HepG2 (cell line): ENCODE data around the gene KCTD15. TPM values are rescaled to one million over a fixed set of nuclear protein-coding genes. Genes with fewer than 3 reads are reported as not detected.
A peak's percentile ranks its signal among the peaks of the same experiment; 100 is the strongest.

Source experiments
- BRCA1 ChIP-seq: sonication (generic); formaldehyde crosslinking; IDR thresholded peaks from 2 replicates; pipeline ENCODE4 v1.4.0; 2020; ENCODE audit warnings: missing genetic modification reagents
- CCDC6 ChIP-seq: sonication (generic); formaldehyde crosslinking; IDR thresholded peaks from 2 replicates; pipeline ENCODE4 v1.8.1; 2022; ENCODE audit warnings: mild to moderate bottlenecking, missing genetic modification reagents, moderate library complexity
- KIAA2018 ChIP-seq: sonication (generic); formaldehyde crosslinking; IDR thresholded peaks from 2 replicates; pipeline ENCODE4 v1.5.0; 2020; ENCODE audit warnings: mild to moderate bottlenecking, missing genetic modification reagents, borderline replicate concordance
- MYNN ChIP-seq: sonication (generic); formaldehyde crosslinking; IDR thresholded peaks from 2 replicates; pipeline ENCODE4 v1.4.0; 2020; ENCODE audit warnings: mild to moderate bottlenecking, low read depth, missing genetic modification reagents
- NAIF1 ChIP-seq: sonication (generic); formaldehyde crosslinking; IDR thresholded peaks from 2 replicates; pipeline ENCODE4 v1.5.0; 2020; ENCODE audit warnings: mild to moderate bottlenecking, missing genetic modification reagents, borderline replicate concordance
- RARA ChIP-seq: IDR thresholded peaks from 2 replicates; pipeline ENCODE4 v1.6.1; 2016; ENCODE audit warnings: missing genetic modification reagents, missing compliant biosample characterization
- RFXAP ChIP-seq: sonication (generic); formaldehyde crosslinking; IDR thresholded peaks from 2 replicates; pipeline ENCODE4 v1.4.0; 2020; ENCODE audit warnings: missing genetic modification reagents, borderline replicate concordance
- SCMH1 ChIP-seq: sonication (generic); formaldehyde crosslinking; IDR thresholded peaks from 2 replicates; pipeline ENCODE4 v1.9.0; 2021; ENCODE audit warnings: missing genetic modification reagents, mild to moderate bottlenecking, borderline replicate concordance
- TOE1 ChIP-seq: sonication (generic); formaldehyde crosslinking; IDR thresholded peaks from 2 replicates; pipeline ENCODE4 v1.4.0; 2020; ENCODE audit warnings: mild to moderate bottlenecking, missing genetic modification reagents
- ZBTB7A ChIP-seq: sonication (generic); formaldehyde crosslinking; IDR thresholded peaks from 2 replicates; pipeline ENCODE4 v1.8.0; 2022; ENCODE audit warnings: mild to moderate bottlenecking, missing genetic modification reagents
- ZFP82 ChIP-seq: sonication (generic); formaldehyde crosslinking; IDR thresholded peaks from 2 replicates; pipeline ENCODE4 v1.5.1; 2020; ENCODE audit warnings: mild to moderate bottlenecking, missing genetic modification reagents, borderline replicate concordance
- ZMAT5 ChIP-seq: sonication (generic); formaldehyde crosslinking; IDR thresholded peaks from 2 replicates; pipeline ENCODE4 v1.5.0; 2020; ENCODE audit warnings: mild to moderate bottlenecking, low read depth, missing genetic modification reagents, borderline replicate concordance
- ZNF432 ChIP-seq: sonication (generic); formaldehyde crosslinking; IDR thresholded peaks from 2 replicates; pipeline ENCODE4 v1.5.0; 2020; ENCODE audit warnings: missing genetic modification reagents, mild to moderate bottlenecking, borderline replicate concordance
- ZNF557 ChIP-seq: sonication (generic); formaldehyde crosslinking; IDR thresholded peaks from 2 replicates; pipeline ENCODE4 v1.4.0; 2020; ENCODE audit warnings: missing genetic modification reagents
- ZNF781 ChIP-seq: sonication (generic); formaldehyde crosslinking; IDR thresholded peaks from 2 replicates; pipeline ENCODE4 v1.5.1; 2020; ENCODE audit warnings: borderline replicate concordance, mild to moderate bottlenecking, missing genetic modification reagents; ENCODE audit errors: not compliant biosample characterization
- ZNF83 ChIP-seq: sonication (generic); formaldehyde crosslinking; IDR thresholded peaks from 2 replicates; pipeline ENCODE4 v1.4.0; 2020; ENCODE audit warnings: missing genetic modification reagents, mild to moderate bottlenecking, borderline replicate concordance
- polyA plus RNA-seq, 8 experiments: library from polyadenylated mRNA; depleted of rRNA in 3 of 8; stranded (reverse) in 7 of 8; unstranded in 1 of 8; fragments of >200 nt; fragmentation: Illumina TruSeq in 4 of 8; extraction: Trizol in 4 of 8; gene quantifications; 2 replicates each; pipeline versions ENCODE4 v1.2.1 to v1.2.3, GENCODE V29; 2011 to 2016; ENCODE audit warnings: low read depth in 4 of 8, missing spikeins in 1 of 8, mixed read lengths in 1 of 8; ENCODE audit not compliant: insufficient read depth in 1 of 8
- total RNA-seq, 5 experiments: library from RNA; depleted of rRNA; stranded (reverse); fragments of >200 nt; fragmentation: Illumina TruSeq; extraction: Trizol; gene quantifications; 2 replicates each; pipeline ENCODE4 v1.2.3, GENCODE V29; 2016; ENCODE audit warnings: low read depth in 1 of 5
- TF ChIP-seq, protein P1 (sequence below): sonication (generic); formaldehyde crosslinking; conservative IDR thresholded peaks from 2 replicates; pipeline ENCODE4 v1.4.0; 2020; ENCODE audit warnings: missing genetic modification reagents
- TF ChIP-seq, protein P2 (sequence below): sonication (generic); formaldehyde crosslinking; IDR thresholded peaks from 2 replicates; pipeline ENCODE4 v1.5.0; 2020; ENCODE audit warnings: missing genetic modification reagents, mild to moderate bottlenecking, borderline replicate concordance

Gene KCTD15
- total and polyA plus RNA-seq, 2 of the 13 experiments (the other 11 are each of a cell fraction or from before 2014, with no cell fraction given) = 13.2 to 16.7 TPM

DNA sequence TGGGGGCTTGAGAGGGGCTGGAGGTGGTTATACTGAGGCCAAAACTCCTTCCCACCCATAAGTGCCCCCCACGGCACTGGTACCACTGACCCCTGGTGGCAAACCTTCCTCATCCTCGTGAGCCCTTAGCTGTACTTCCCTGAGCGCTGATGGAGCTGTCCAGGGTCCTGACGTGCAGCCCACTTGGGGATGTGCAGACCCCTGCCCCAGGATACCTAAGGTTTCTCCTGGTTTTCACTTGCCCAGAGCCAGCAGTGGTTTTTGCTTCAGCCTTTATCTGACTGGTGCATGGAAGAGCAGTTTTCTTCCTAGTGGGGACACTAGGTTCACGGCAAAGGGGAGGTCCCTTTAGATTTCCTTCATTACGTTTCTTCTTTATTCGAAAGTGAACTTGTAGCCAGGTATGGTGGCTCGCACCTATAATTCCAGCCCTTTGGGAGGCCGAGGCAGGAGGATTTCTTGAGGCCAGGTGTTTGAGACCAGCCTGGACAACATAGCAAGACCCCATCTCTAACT, 28.7 kb upstream of the KCTD15 start (continued):
- TF ChIP-seq, protein P1, sequence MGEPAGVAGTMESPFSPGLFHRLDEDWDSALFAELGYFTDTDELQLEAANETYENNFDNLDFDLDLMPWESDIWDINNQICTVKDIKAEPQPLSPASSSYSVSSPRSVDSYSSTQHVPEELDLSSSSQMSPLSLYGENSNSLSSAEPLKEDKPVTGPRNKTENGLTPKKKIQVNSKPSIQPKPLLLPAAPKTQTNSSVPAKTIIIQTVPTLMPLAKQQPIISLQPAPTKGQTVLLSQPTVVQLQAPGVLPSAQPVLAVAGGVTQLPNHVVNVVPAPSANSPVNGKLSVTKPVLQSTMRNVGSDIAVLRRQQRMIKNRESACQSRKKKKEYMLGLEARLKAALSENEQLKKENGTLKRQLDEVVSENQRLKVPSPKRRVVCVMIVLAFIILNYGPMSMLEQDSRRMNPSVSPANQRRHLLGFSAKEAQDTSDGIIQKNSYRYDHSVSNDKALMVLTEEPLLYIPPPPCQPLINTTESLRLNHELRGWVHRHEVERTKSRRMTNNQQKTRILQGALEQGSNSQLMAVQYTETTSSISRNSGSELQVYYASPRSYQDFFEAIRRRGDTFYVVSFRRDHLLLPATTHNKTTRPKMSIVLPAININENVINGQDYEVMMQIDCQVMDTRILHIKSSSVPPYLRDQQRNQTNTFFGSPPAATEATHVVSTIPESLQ (CRISPR knock-in tag) = 0 out of 2 replicates have a peak, but pooled peaks have one; percentile 40
- TF ChIP-seq ZBTB7A (CRISPR knock-in tag) (0 out of 2 replicates have a peak, but pooled peaks have one; percentile 23), RARA (peak; percentile 49), RFXAP (CRISPR knock-in tag) (no peak), ZNF83 (CRISPR knock-in tag) (no peak), ZNF781 (CRISPR knock-in tag) (no peak), ZNF432 (no peak), ZNF557 (peak; percentile 57; the same call in 1 of the 2 replicates), TOE1 (CRISPR knock-in tag) (no peak), MYNN (no peak), CCDC6 (CRISPR knock-in tag) (0 out of 2 replicates have a peak, but pooled peaks have one; percentile 39), KIAA2018 (CRISPR knock-in tag) (no peak), ZFP82 (CRISPR knock-in tag) (no peak), BRCA1 (CRISPR knock-in tag) (peak; percentile 80; the same call in 1 of the 2 replicates), NAIF1 (CRISPR knock-in tag) (no peak), ZMAT5 (CRISPR knock-in tag) (no peak), SCMH1 (no peak)
- TF ChIP-seq, protein P2, sequence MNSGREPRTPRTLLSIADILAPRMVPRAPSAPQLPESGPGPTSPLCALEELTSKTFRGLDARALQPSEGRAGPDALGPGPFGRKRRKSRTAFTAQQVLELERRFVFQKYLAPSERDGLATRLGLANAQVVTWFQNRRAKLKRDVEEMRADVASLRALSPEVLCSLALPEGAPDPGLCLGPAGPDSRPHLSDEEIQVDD = no peak
